GM19023 (cell line): Measurements from ENCODE around the gene SNIP1.
"Not testable (repeated sequence)": the region's sequence is repeated elsewhere in the genome, so short reads cannot be mapped to it uniquely, and the experiment has no call there.

Experiments used
- ATAC-seq: cut with Tn5 transposase; IDR thresholded peaks from one replicate; pipeline ENCODE4 v1.9.1; 2021; ENCODE audit warnings: mild to moderate bottlenecking, moderate library complexity; ENCODE audit not compliant: unreplicated experiment

Gene SNIP1

GRCh38 chr1:37559957-37560379 is 5.9 kb upstream of the SNIP1 start:
- ATAC-seq: not testable (repeated sequence)

GRCh38 chr1:37559080-37559479 is 5.0 kb upstream of the SNIP1 start:
- ATAC-seq: no peak

- ATAC-seq: no peak
These were observed 4.3 kb upstream of the SNIP1 start for GRCh38 chr1:37558411-37558810.

- no peak for ATAC-seq
These were observed 3.3 kb upstream of the SNIP1 start for GRCh38 chr1:37557402-37557801.

GRCh38 chr1:37556712-37557196 is 2.7 kb upstream of the SNIP1 start, which contains the start of gene DNALI1:
Gene DNALI1, plus strand, starts transcription at chr1:37556940. Its CDS starts 55 bp downstream, at chr1:37556995.
- ATAC-seq: no peak

GRCh38 chr1:37553598-37553926 is 531 bp downstream of the SNIP1 start:
- ATAC-seq: no peak

GRCh38 chr1:37549341-37549740 is 4.8 kb downstream of the SNIP1 start:
- ATAC-seq: no peak

GRCh38 chr1:37545019-37545418 is 9.1 kb downstream of the SNIP1 start:
- no peak for ATAC-seq

- no peak for ATAC-seq
These were observed 9.6 kb downstream of the SNIP1 start for GRCh38 chr1:37544530-37544929.

GRCh38 chr1:37540036-37540785 is 13.9 kb downstream of the SNIP1 start:
- no peak for ATAC-seq

GRCh38 chr1:37539154-37539553 is 14.9 kb downstream of the SNIP1 start:
- ATAC-seq: not testable (repeated sequence)

- no peak for ATAC-seq
These were observed 16.7 kb downstream of the SNIP1 start for GRCh38 chr1:37537378-37537777.

GRCh38 chr1:37533317-37534093 is 20.6 kb downstream of the SNIP1 start:
- ATAC-seq: no peak

- not testable (repeated sequence) for ATAC-seq
These were observed 21.5 kb downstream of the SNIP1 start for GRCh38 chr1:37532418-37533156.

- ATAC-seq: not testable (repeated sequence)
These were observed 24.2 kb downstream of the SNIP1 start for GRCh38 chr1:37529888-37530287.

GRCh38 chr1:37519613-37520012 is 34.5 kb downstream of the SNIP1 start:
- ATAC-seq: no peak

- ATAC-seq: not testable (repeated sequence)
These were observed 35.2 kb downstream of the SNIP1 start for GRCh38 chr1:37518929-37519328.

GRCh38 chr1:37518241-37518640 is 35.9 kb downstream of the SNIP1 start:
- not testable (repeated sequence) for ATAC-seq

GRCh38 chr1:37517569-37517968 is 36.5 kb downstream of the SNIP1 start:
- no peak for ATAC-seq

- no peak for ATAC-seq
These were observed 38.7 kb downstream of the SNIP1 start for GRCh38 chr1:37515185-37516034.
